ENCODE results near the gene PGPEP1.
A peak's percentile ranks its signal among the peaks of the same experiment; 100 is the strongest.
"Not testable (repeated sequence)": the region's sequence is repeated elsewhere in the genome, so short reads cannot be mapped to it uniquely, and the experiment has no call there.

The PGPEP1 gene

DNA sequence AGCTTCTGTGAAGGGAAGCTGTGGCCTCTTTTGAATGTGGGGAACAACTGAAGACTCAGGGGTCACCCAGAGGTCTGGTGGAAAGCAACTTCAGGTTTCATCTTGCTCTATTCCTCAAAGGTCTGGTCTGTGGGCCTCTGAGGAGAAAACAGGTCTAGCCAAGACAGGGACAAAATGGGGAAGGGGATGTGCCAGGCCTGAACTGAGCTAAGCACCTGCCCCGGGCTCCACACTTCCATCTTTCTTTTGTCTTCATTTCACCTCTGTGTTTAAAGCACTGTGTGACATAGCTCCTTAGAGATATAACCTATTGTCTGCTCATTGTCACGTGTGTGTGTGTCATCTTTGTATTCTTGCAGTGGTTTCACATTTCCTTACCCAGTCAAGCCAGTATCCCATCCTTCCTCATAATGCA lies 25.6 kb downstream of the PGPEP1 start:
- DNase-seq, result no peak

DNA sequence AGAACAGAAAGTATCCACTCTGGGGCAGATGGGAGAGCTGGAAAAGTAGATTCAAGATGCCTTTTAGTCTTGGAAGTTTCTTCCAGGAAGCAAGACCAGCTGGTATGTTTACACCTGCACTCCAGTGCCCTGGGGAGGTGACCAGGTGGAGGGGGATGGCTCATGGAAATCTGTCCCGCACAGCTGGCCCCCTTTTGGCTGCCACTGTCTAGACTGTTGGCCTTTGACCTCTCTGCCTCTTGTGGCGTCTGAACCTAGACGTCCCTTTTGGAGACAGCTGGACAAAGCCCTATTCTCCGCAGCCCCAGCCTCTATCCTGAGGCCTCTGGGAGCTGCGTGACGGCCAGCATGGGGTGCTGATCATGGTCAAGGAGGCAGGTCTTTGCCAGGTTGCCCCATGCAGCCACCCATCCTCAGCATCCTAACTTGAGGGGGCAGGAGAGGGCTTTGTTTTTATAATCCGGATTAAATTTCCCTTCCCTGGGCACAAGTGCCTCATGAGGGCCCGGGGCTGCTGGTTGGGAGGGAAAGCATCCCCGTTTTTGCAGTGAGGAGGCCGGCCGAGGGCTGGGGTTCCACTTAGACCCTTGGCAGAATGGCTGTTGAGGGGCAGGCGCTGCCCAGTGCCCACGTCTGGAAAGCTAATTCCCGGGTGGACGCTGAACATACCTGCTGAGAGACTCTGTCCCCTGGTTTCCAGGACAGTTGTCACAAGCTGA lies 28.3 kb downstream of the PGPEP1 start:
- DNase-seq, result no peak

DNA sequence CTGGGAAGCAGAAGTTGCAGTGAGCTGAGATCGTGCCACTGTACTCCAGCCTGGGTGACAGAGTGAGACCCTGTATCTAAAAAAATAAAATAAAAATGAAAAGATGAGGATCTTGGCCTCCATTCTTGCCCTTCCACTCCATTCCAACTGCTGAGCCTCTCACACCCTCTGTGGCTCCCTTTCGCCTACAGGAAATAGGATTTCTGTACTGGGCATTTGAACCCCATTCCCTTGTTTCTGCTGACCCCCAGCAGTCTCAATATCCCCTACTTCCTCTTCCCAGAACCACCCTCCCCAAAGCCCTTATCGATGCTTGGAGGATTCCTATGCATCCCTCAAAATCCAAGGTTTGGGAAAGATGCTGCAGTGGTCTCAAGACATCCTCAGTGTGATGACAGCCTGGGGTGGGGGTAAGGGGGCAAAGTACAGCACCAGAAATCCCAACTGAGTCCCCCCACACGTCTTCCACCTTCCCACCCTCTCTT lies 33.1 kb downstream of the PGPEP1 start:
- no peak for DNase-seq

DNA sequence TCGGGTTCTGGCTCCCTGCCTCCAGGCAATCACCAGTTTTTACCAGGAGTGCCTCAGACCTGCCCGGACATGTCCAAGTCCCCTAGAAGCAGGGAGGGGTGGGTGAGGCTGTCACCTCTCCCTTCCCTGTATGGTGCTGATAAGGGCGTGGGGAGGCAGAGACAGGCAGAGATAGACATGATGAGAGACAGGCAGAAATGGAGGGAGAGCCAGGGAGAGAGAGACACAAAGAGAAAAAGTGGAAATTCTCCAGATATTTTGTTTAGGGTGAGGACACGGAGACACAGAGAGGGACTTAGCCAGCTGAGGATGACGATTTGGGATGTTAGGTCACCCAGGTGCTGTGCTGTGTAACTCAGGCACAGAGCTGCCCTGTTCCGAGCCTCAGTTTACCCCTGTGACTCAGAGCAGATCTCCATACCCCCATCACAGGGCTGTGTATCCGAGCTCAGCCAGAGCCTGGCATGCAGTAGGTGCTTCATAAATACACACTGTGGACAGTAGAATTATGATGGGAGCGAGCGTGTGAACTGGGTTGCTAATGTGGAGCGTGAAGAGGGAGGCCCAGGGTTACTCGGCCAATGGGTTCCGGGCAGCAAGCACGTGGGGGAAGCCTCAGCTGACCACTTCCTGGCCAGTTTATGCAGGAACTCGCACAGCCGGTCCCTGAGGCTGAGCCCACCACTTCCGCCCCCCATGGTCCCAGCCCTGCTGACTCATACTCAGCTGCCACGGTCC lies 33.7 kb downstream of the PGPEP1 start:
- no peak for DNase-seq

DNA sequence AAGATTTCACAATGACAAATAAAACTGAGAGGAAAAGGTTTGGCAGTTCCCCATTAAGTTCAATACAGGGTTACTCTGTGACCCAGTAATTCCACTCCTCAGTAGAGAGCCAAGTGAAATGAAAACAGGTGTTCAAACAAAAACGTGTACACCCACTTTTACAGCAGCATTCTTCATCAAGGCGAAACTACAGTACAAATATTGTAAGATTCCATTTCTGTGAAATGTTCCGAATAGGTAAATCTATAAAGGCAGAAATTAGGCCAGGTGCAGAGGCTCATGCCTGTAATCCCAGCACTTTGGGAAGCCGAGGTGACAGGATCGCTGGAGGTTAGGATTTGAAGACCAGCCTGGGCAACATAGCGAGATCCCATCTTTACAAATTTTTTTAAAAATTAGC lies 36.6 kb downstream of the PGPEP1 start:
- DNase-seq, result no peak

DNA sequence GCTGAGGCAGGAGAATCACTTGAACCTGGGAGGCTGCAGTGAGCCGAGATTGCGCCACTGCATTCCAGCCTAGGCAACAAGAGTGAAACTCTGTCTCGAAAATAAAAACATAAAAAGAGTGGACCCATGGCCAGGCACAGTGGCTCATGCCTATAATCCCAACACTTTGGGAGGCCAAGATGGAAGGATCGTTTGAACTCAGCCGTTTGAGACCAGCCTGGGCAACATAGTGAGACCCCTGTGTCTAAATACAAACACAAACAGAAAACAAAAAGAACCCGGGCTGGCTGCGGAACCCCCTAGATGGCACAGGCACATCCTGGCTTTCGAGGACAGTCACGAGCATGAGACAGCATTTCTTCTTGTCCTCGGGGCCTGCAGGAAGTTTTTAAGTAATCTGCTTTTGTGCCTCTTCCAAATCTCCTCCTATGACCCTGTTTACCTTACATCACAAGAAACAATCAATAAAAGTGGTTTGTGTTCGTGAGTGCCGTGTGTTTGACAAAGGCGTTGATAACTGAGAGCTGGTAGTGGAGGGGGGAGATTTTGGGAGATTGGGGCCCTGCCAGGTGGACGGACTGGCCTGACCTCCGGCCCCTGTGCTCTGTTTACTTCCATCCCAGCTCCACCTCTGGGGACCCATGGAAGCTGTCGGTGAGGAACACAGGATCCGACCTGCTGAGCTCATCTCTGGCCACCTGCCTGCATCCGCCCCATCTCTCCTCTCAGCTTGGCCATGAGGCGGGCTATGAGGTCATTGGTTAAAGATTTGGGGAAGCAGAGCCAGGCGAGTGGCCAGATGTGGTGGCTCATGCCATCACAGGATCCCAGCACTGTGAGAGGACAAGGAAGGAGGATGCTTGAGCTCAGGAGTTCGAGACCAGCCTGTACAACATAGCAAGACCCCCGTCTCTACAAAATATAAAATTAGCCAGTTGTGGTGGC lies 39.7 kb downstream of the PGPEP1 start:
- DNase-seq, result no peak

DNA sequence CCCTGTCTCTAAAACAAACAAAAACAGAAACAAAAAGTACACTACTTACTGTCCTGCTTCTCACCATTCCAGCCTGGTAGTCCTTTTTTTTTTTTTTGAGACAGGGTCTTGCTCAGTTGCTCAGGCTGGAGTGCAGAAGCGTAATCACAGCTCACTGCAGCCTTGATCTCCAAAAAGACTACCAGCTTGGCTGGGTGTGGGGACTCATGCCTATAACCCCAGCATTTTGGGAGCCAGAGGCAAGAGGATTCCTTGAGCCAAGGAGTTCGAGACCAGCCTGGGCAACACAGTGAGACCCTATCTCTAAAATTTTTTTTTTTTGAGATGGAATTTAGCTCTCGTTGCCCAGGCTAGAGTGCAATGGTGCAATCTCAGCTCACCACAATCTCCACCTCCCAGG lies 40.4 kb downstream of the PGPEP1 start:
- DNase-seq, result no peak

DNA sequence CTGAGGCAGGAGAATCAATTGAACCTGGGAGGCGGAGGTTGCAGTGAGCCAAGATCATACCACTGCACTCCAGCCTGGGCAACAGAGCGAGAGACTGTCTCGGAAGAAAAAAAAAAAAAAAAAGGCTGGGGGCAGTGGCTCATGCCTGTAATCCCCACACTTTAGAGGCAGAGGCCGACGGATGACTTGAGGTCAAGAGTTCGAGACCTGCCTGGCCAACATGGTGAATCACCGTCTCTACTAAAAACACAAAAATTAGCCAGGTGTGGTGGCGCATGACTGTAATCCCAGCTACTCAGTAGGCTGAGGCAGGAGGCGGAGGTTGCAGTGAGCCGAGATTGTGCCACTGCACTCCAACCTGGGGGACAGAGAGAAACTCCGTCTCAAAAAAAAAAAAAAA lies 43.2 kb downstream of the PGPEP1 start:
- DNase-seq, result not testable (repeated sequence)

DNA sequence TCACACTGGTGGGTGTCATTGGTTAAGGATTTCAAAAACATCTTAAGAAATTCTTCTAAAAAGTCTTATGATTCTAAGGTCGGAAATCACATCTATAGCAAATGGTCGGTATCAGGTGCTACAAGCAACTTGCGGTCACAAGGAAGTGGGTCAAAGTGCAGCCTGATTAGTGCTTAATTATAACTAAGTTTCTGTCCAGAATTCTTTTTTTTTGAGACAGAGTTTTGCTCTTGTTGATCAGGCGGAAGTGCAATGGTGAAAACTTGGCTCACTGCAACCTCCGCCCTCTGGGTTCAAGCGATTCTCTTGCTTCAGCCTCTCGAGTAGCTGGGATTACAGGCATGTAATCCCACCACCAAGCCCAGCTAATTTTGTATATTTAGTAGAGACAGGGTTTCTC lies 44.4 kb downstream of the PGPEP1 start:
- no peak for DNase-seq

DNA sequence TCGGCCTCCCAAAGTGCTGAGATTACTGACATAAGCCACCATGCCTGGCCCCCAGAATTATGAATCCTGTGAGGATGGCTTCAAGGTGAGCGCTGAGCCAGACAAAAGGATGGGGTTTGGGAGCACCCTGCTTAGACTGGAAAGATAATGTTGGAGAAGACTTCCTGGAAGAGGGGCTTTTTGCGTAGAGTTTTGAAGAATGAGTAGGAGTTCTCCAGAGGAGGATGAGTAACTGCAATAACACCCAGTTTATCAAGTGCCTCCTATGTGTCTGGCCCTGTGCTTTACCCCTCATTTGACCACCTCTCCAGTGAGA lies 44.9 kb downstream of the PGPEP1 start:
- DNase-seq, result no peak

DNA sequence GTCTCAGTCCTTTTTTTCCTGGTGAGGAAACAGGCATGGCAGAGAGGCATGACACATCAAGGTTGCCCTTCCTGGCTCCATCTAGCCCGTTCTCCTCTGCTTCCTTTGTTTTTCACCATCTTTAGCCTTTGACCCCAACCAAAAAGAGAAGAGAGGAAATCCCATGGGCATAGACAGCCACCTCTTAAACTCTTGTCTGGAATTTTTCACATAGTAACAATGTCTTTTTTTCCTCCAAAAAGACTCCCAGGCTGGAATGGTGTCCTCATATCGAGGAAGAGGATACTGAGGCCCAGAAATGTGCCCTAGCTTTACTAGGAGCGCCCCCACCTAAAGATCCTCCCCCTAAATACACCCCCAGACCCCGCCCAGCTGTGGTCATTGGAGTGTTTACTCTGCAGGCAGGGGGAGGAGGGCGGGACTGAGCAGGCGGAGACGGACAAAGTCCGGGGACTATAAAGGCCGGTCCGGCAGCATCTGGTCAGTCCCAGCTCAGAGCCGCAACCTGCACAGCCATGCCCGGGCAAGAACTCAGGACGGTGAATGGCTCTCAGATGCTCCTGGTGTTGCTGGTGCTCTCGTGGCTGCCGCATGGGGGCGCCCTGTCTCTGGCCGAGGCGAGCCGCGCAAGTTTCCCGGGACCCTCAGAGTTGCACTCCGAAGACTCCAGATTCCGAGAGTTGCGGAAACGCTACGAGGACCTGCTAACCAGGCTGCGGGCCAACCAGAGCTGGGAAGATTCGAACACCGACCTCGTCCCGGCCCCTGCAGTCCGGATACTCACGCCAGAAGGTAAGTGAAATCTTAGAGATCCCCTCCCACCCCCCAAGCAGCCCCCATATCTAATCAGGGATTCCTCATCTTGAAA lies 45.5 kb downstream of the PGPEP1 start, which contains the start of gene GDF15:
Gene GDF15, plus strand, starts transcription at position 484 of the 868 bp plus-strand sequence. Its CDS starts 32 bp downstream, at position 516.
- DNase-seq, result peak; percentile 32

DNA sequence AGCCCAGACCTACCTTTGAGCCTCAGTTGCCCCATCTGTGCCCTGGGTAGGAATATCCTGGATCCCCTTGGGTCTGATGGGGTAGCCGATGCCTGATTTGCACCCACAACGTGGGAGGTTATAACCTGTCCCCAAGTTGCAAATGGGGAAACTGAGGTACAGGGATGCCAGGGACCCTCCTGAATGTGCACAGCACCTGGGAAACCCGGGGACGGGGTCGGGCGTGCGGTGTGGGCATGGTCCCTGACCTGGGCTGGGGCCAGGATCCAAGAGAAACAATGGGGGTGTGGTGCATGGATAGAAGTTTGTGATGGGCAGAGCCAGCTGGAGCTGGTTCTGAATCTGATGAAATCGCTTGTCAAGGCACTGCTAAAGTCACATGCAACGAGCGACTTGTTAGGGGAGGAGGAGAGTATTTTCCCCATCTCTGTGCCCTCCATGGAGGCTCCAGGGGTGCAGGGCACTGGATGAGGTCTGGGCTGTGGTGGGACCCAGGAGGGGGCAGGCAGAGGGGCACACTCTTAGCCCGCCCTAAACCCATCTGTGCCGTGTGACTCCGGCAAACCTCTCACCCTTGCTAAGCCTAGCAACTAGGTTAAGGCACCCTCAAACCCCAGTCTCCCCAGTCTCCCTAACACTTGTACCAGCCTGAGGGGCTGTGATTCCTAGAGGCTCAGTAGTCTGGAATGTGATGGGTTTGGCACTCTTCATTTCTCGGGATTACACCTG lies 46.3 kb downstream of the PGPEP1 start:
- no peak for DNase-seq

DNA sequence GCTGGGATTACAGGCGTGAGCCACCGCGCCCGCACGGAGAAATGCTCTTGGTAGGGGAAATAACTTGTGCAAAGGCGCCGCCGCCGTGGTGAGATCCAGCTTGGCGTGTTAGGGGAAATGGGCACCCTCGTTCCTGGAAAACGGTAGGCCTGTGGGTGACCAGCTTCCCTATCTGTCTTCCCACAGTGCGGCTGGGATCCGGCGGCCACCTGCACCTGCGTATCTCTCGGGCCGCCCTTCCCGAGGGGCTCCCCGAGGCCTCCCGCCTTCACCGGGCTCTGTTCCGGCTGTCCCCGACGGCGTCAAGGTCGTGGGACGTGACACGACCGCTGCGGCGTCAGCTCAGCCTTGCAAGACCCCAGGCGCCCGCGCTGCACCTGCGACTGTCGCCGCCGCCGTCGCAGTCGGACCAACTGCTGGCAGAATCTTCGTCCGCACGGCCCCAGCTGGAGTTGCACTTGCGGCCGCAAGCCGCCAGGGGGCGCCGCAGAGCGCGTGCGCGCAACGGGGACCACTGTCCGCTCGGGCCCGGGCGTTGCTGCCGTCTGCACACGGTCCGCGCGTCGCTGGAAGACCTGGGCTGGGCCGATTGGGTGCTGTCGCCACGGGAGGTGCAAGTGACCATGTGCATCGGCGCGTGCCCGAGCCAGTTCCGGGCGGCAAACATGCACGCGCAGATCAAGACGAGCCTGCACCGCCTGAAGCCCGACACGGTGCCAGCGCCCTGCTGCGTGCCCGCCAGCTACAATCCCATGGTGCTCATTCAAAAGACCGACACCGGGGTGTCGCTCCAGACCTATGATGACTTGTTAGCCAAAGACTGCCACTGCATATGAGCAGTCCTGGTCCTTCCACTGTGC lies 47.9 kb downstream of the PGPEP1 start:
- DNase-seq, result peak; percentile 70

DNA sequence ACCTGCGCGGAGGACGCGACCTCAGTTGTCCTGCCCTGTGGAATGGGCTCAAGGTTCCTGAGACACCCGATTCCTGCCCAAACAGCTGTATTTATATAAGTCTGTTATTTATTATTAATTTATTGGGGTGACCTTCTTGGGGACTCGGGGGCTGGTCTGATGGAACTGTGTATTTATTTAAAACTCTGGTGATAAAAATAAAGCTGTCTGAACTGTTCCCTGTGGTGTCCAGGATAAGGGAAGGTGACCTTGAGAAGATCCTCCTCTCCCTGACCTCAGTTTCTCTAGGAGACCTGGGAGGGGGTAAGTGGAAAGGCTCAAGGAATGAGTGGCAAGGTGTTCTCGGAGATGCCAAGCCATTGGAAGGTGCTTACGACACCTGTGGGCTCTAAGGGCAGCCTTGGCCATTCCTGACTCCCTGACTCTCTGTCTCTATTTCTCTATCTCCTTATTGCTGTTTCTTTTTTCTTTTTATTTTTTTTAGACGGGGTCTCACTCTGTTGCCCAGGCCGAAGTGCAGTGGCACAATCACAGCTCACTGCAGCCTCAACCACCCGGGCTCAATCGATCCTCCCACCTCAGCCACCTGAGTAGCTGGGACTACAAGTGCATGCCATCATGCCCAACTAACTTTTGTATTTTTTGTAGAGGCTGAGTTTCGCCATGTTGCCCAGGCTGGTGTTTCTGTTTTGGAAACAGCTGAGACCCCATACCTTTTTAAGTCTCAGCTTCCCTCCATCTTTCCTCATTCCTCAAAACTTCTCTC lies 48.7 kb downstream of the PGPEP1 start:
- no peak for DNase-seq

DNA sequence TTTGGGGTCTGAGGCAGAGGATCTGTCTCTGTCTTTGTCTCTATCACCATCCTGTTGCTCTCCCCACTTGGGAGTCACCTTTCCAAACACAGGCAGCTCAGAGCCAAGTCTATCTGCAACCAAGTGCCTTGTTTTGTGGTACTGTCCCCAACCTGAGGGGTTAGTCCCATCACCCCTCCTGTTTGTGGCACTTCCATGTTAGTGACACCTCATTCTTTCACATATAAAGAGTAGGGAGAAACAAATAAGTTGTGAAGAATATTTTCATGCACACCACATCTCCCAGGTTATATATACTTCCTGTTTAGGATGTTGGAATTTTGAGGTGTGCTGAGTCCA lies 49.3 kb downstream of the PGPEP1 start:
- no peak for DNase-seq

DNA sequence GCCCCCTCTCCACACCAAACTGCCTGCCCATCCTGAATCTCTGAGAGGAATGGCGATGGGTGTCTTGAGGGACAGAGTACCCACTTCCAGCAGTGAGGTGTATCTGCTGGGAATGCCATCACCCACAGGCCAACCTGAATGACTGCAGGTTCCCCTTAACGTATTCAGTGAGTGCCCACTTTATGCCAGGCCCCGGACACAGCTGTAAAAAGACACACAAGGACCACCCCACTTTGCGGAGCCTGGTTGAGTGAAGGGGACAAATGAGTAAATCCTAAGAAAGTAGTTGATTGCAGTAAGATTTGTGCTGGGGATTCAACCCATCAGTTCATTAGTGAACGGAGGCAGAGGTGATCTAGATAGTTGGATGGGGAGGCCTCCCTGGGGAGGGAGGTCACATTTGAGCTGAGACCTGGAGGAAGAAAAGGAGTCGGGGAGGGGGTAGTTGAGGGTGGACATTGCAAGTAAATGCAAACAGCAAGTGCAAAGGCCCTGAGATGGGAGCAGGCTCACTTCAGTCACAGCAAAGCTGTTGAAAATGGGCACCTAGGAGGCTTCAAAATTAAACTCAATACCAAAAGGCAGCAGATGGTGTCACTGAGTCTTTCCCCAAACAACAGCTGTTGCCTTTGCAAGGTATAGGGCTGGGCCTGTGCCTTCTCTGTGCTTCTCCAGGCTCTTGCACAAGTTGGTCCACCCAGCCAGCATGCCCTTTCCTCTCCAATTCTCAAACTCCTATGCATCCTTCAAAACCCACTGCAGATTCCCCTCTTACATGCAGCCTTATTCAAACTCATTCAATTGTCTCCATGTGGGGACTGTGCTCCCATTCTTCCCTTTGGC lies 49.9 kb downstream of the PGPEP1 start:
- no peak for DNase-seq

DNA sequence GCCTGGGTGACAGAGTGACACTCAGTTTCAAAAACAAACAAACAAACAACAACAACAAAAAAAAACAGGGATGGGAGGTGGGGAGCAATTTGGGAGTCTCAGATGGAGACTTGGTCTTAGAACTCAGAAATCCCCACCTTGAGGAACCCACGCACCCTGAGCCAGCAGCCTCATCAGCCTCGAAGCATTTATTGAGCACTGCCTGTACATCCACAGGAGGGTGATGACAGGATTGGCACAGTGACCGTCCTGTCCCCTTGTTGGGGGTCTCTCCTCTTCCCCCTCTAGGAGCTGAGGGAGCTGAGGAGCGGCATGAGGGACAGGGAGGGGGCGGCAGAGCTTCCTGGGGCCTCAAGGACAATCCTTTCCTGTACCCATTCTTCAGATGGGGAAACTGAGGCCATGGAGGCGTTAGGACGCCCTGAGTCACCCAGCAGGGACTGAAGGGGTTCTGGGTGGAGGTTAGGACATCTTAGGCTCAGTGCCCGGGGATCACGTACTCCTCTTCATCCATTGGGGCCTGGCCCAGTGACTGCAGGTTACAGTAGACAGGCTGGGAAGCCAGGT lies 51.2 kb downstream of the PGPEP1 start:
- DNase-seq, result no peak

DNA sequence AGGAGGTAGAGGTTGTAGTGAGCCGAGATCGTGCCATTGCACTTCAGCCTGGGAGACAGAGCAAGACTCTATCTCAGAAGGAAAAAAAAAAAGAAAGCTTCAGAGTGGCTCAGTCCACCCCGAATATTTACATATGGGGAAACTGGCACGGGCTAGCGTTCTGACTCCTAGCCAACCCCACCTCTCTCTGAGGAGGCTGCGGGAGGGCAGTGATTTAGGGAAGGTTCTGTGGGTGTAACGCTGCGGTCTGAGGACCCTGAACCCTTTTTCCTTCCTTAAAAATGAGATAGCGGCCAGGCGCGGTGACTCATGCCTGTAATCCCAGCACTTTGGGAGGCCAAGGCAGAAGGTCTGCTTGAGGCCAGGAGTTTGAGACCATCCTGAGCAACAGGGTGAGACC lies 52.0 kb downstream of the PGPEP1 start:
- no peak for DNase-seq

DNA sequence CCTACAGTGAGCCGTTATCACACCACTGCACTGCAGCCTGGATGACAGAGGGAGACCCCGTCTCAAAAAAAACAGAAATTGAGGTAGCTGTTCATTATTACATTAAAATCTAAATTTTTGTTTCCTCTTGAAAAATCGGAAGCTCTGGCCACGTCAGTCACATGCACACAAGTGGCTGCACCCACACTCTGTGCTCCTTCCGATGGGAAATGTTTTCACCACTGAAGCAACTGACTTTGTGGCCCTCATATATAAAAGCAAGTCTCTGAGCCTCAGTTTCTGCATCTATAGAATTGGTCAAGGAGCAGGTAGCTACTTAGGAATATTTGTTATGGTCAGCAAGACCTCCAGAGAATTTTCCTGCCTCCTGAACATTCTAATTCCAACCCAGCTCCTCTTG lies 52.5 kb downstream of the PGPEP1 start:
- no peak for DNase-seq
